Measurements from ENCODE around the gene ZFYVE26. TPM values are rescaled to one million over a fixed set of nuclear protein-coding genes. Genes with fewer than 3 reads are reported as not detected.
A peak's percentile ranks its signal among the peaks of the same experiment; 100 is the strongest.

ZFYVE26 gene
- polyA plus RNA-seq, 4 donors: 3.2 to 24.1 (median 4.7) TPM

- Histone ChIP-seq H3K4me1 (ENCODE audit: control insufficient read depth in 3 of 3, insufficient read depth in 2 of 3, low read depth in 1 of 3, low read length in 2 of 3) (peaks cover 0 to 2% (median 2%) of the 10 kb centered on the region in 3 donors), H3K27ac (ENCODE audit: low read depth in 1 of 3, low read length in 2 of 3) (no peak overlapping the region), H3K4me3 (ENCODE audit: low read depth in 1 of 3, low read length in 3 of 3) (no peak overlapping the region), H3K36me3 (ENCODE audit: control insufficient read depth in 3 of 3, insufficient read depth in 2 of 3, low read depth in 1 of 3, low read length in 3 of 3) (peaks cover 0 to 3% (median 0%) of the 10 kb centered on the region in 3 donors), H3K9me3 (ENCODE audit: control insufficient read depth in 2 of 2, insufficient read depth in 1 of 2, low read depth in 1 of 2, low read length in 1 of 2) (peaks cover 0 to 20% of the 10 kb centered on the region in 2 donors), H3K27me3 (ENCODE audit: control insufficient read depth in 3 of 3, insufficient read depth in 3 of 3, low read length in 3 of 3) (no peaks in the 10 kb centered on the region)
- WGBS, 3 donors: 75 to 89% (median 87%) methylated on average over 9 of the region's 9 CpGs
- no peak for FAIRE-seq
- DNase-seq: peak in 1 of 2 donors; percentile 7
Measured at GRCh38 chr14:67851785-67852410, 35.5 kb upstream of the ZFYVE26 start.

GRCh38 chr14:67850066-67850830 lies 33.9 kb upstream of the ZFYVE26 start:
- peaks cover 0 to 2% (median 2%) of the 10 kb centered on the region in 3 donors for H3K4me1 ChIP-seq (ENCODE audit: control insufficient read depth in 3 of 3, insufficient read depth in 2 of 3, low read depth in 1 of 3, low read length in 2 of 3)
- DNase-seq: no peak
- H3K36me3 ChIP-seq (ENCODE audit: control insufficient read depth in 3 of 3, insufficient read depth in 2 of 3, low read depth in 1 of 3, low read length in 3 of 3): peaks cover 0 to 13% (median 0%) of the 10 kb centered on the region in 3 donors
- no peak for FAIRE-seq
- no peaks in the 10 kb centered on the region for H3K27me3 ChIP-seq (ENCODE audit: control insufficient read depth in 3 of 3, insufficient read depth in 3 of 3, low read length in 3 of 3)
- H3K9me3 ChIP-seq (ENCODE audit: control insufficient read depth in 2 of 2, insufficient read depth in 1 of 2, low read depth in 1 of 2, low read length in 1 of 2): peaks cover 0 to 35% of the 10 kb centered on the region in 2 donors
- WGBS, 3 donors: 87 to 93% (median 92%) methylated on average over 9 of the region's 9 CpGs
- no peak overlapping the region for H3K4me3 ChIP-seq (ENCODE audit: low read depth in 1 of 3, low read length in 3 of 3)
- no peak overlapping the region for H3K27ac ChIP-seq (ENCODE audit: low read depth in 1 of 3, low read length in 2 of 3)

- Histone ChIP-seq H3K36me3 (ENCODE audit: control insufficient read depth in 3 of 3, insufficient read depth in 2 of 3, low read depth in 1 of 3, low read length in 3 of 3) (peaks cover 0 to 10% (median 0%) of the 10 kb centered on the region in 3 donors), H3K9me3 (ENCODE audit: control insufficient read depth in 2 of 2, insufficient read depth in 1 of 2, low read depth in 1 of 2, low read length in 1 of 2) (peaks cover 0 to 37% of the 10 kb centered on the region in 2 donors), H3K27me3 (ENCODE audit: control insufficient read depth in 3 of 3, insufficient read depth in 3 of 3, low read length in 3 of 3) (no peaks in the 10 kb centered on the region), H3K4me3 (ENCODE audit: low read depth in 1 of 3, low read length in 3 of 3) (no peak overlapping the region), H3K4me1 (ENCODE audit: control insufficient read depth in 3 of 3, insufficient read depth in 2 of 3, low read depth in 1 of 3, low read length in 2 of 3) (no peaks in the 10 kb centered on the region), H3K27ac (ENCODE audit: low read depth in 1 of 3, low read length in 2 of 3) (no peak overlapping the region)
- no peak for DNase-seq
- FAIRE-seq: no peak
- 92 to 94% (median 94%) methylated on average over 17 of the region's 17 CpGs for WGBS, 3 donors
Measured at GRCh38 chr14:67846029-67846610, 29.7 kb upstream of the ZFYVE26 start.

GRCh38 chr14:67837011-67837624 lies 20.7 kb upstream of the ZFYVE26 start:
- H3K9me3 ChIP-seq (ENCODE audit: control insufficient read depth in 2 of 2, insufficient read depth in 1 of 2, low read depth in 1 of 2, low read length in 1 of 2): no peaks in the 10 kb centered on the region
- no peaks in the 10 kb centered on the region for H3K4me1 ChIP-seq (ENCODE audit: control insufficient read depth in 3 of 3, insufficient read depth in 2 of 3, low read depth in 1 of 3, low read length in 2 of 3)
- 7 to 22% (median 8%) methylated on average over 2 of the region's 2 CpGs for WGBS, 3 donors
- FAIRE-seq (peak; percentile 89), DNase-seq (peak; percentile 66 to 79)
- H3K4me3 ChIP-seq (ENCODE audit: low read depth in 1 of 3, low read length in 3 of 3): no peak overlapping the region
- no peaks in the 10 kb centered on the region for H3K27me3 ChIP-seq (ENCODE audit: control insufficient read depth in 3 of 3, insufficient read depth in 3 of 3, low read length in 3 of 3)
- peaks cover 0 to 7% (median 0%) of the 10 kb centered on the region in 3 donors for H3K36me3 ChIP-seq (ENCODE audit: control insufficient read depth in 3 of 3, insufficient read depth in 2 of 3, low read depth in 1 of 3, low read length in 3 of 3)
- H3K27ac ChIP-seq (ENCODE audit: low read depth in 1 of 3, low read length in 2 of 3): no peak overlapping the region

- FAIRE-seq (no peak), DNase-seq (no peak)
- no peak overlapping the region for H3K27ac ChIP-seq (ENCODE audit: low read depth in 1 of 3, low read length in 2 of 3)
- H3K27me3 ChIP-seq (ENCODE audit: control insufficient read depth in 3 of 3, insufficient read depth in 3 of 3, low read length in 3 of 3): no peaks in the 10 kb centered on the region
- H3K9me3 ChIP-seq (ENCODE audit: control insufficient read depth in 2 of 2, insufficient read depth in 1 of 2, low read depth in 1 of 2, low read length in 1 of 2): no peaks in the 10 kb centered on the region
- H3K4me3 ChIP-seq (ENCODE audit: low read depth in 1 of 3, low read length in 3 of 3): no peak overlapping the region
- H3K36me3 ChIP-seq (ENCODE audit: control insufficient read depth in 3 of 3, insufficient read depth in 2 of 3, low read depth in 1 of 3, low read length in 3 of 3): peaks cover 0 to 7% (median 0%) of the 10 kb centered on the region in 3 donors
- H3K4me1 ChIP-seq (ENCODE audit: control insufficient read depth in 3 of 3, insufficient read depth in 2 of 3, low read depth in 1 of 3, low read length in 2 of 3): no peaks in the 10 kb centered on the region
Measured at GRCh38 chr14:67835596-67835995, 19.2 kb upstream of the ZFYVE26 start.

- Histone ChIP-seq H3K4me1 (ENCODE audit: control insufficient read depth in 3 of 3, insufficient read depth in 2 of 3, low read depth in 1 of 3, low read length in 2 of 3) (no peaks in the 10 kb centered on the region), H3K36me3 (ENCODE audit: control insufficient read depth in 3 of 3, insufficient read depth in 2 of 3, low read depth in 1 of 3, low read length in 3 of 3) (peaks cover 0 to 6% (median 2%) of the 10 kb centered on the region in 3 donors), H3K27ac (ENCODE audit: low read depth in 1 of 3, low read length in 2 of 3) (no peak overlapping the region), H3K9me3 (ENCODE audit: control insufficient read depth in 2 of 2, insufficient read depth in 1 of 2, low read depth in 1 of 2, low read length in 1 of 2) (no peaks in the 10 kb centered on the region), H3K4me3 (ENCODE audit: low read depth in 1 of 3, low read length in 3 of 3) (no peak overlapping the region), H3K27me3 (ENCODE audit: control insufficient read depth in 3 of 3, insufficient read depth in 3 of 3, low read length in 3 of 3) (no peaks in the 10 kb centered on the region)
- no peak for DNase-seq
- WGBS, 3 donors: 87 to 94% (median 89%) methylated on average over 1 of the region's 1 CpG
- FAIRE-seq: no peak
Measured at GRCh38 chr14:67833403-67833802, 17.0 kb upstream of the ZFYVE26 start.

- FAIRE-seq: no peak
- Histone ChIP-seq H3K27ac (ENCODE audit: low read depth in 1 of 3, low read length in 2 of 3) (no peak overlapping the region), H3K36me3 (ENCODE audit: control insufficient read depth in 3 of 3, insufficient read depth in 2 of 3, low read depth in 1 of 3, low read length in 3 of 3) (peaks cover 0 to 7% (median 2%) of the 10 kb centered on the region in 3 donors), H3K27me3 (ENCODE audit: control insufficient read depth in 3 of 3, insufficient read depth in 3 of 3, low read length in 3 of 3) (no peaks in the 10 kb centered on the region), H3K4me1 (ENCODE audit: control insufficient read depth in 3 of 3, insufficient read depth in 2 of 3, low read depth in 1 of 3, low read length in 2 of 3) (no peaks in the 10 kb centered on the region), H3K9me3 (ENCODE audit: control insufficient read depth in 2 of 2, insufficient read depth in 1 of 2, low read depth in 1 of 2, low read length in 1 of 2) (no peaks in the 10 kb centered on the region), H3K4me3 (ENCODE audit: low read depth in 1 of 3, low read length in 3 of 3) (no peak overlapping the region)
- DNase-seq: peak; percentile 13 to 38
- WGBS, 3 donors: 52 to 80% (median 65%) methylated on average over 8 of the region's 8 CpGs
Measured at GRCh38 chr14:67831113-67831512, 14.7 kb upstream of the ZFYVE26 start.

GRCh38 chr14:67821121-67821520 lies 4.7 kb upstream of the ZFYVE26 start:
- peaks cover 0 to 17% (median 0%) of the 10 kb centered on the region in 3 donors for H3K4me1 ChIP-seq (ENCODE audit: control insufficient read depth in 3 of 3, insufficient read depth in 2 of 3, low read depth in 1 of 3, low read length in 2 of 3)
- no peaks in the 10 kb centered on the region for H3K27me3 ChIP-seq (ENCODE audit: control insufficient read depth in 3 of 3, insufficient read depth in 3 of 3, low read length in 3 of 3)
- peaks cover 0 to 2% (median 0%) of the 10 kb centered on the region in 3 donors for H3K36me3 ChIP-seq (ENCODE audit: control insufficient read depth in 3 of 3, insufficient read depth in 2 of 3, low read depth in 1 of 3, low read length in 3 of 3)
- H3K9me3 ChIP-seq (ENCODE audit: control insufficient read depth in 2 of 2, insufficient read depth in 1 of 2, low read depth in 1 of 2, low read length in 1 of 2): no peaks in the 10 kb centered on the region
- H3K4me3 ChIP-seq (ENCODE audit: low read depth in 1 of 3, low read length in 3 of 3): peak overlapping the region in 1 of 3 donors; percentile 97
- no peak for DNase-seq
- no peak for FAIRE-seq
- peak overlapping the region in 1 of 3 donors; percentile 99 for H3K27ac ChIP-seq (ENCODE audit: low read depth in 1 of 3, low read length in 2 of 3)
